Measurements from ENCODE around the gene ARHGEF28. TPM values are rescaled to one million over a fixed set of nuclear protein-coding genes. Genes with fewer than 3 reads are reported as not detected.

Gene ARHGEF28
- total RNA-seq, 1 donor from 2014 or later = 8.5 TPM

DNA sequence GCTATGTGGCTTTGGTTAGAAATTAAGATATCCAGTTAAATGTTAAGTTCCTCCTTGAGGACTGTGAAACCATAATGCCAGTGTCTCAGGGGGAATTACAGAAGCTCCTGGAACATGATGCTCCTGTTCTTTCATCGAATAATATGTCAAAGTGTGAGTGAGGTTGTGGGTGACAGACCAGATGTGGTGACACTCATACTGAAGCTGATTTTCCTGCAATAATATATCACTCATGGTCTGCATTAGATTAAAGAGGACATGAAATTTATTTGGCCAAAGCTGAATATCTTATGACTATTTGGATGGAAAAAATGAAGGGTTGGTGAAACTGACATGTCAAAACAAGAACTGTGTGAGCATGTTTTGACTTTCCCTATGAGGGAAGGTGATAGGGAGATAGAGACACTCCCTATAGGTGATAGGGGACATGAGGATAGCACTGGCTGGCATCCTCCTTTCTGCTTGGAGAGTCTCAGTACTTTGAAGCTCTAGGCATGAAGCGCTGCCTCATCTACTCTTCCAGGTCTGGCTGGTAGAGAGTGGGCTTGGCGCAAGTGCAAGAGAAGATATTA, 173.5 kb downstream of the ARHGEF28 start:
- Histone ChIP-seq H3K36me3 (ENCODE audit: insufficient read depth, low read length) (no peaks in the 10 kb centered on the region), H3K9me3 (ENCODE audit: insufficient read depth, low read depth, low read length) (no peaks in the 10 kb centered on the region), H3K4me2 (ENCODE audit: low read length) (no peak overlapping the region), H4K20me1 (ENCODE audit: insufficient read depth, low read length) (no peaks in the 10 kb centered on the region), H3K27me3 (ENCODE audit: insufficient read depth, low read length) (no peaks in the 10 kb centered on the region), H3K4me1 (ENCODE audit: insufficient read depth, low read length) (peaks cover 22% of the 10 kb centered on the region), H3K4me3 (ENCODE audit: insufficient read depth, low read depth, low read length) (no peak overlapping the region), H3K9ac (ENCODE audit: low read length) (no peak overlapping the region), H2AFZ (ENCODE audit: low read depth, low read length) (no peak overlapping the region), H3K27ac (ENCODE audit: low read depth, low read length) (no peak overlapping the region), H3K79me2 (ENCODE audit: insufficient read depth, low read length) (no peaks in the 10 kb centered on the region)
- TF ChIP-seq, protein P1, sequence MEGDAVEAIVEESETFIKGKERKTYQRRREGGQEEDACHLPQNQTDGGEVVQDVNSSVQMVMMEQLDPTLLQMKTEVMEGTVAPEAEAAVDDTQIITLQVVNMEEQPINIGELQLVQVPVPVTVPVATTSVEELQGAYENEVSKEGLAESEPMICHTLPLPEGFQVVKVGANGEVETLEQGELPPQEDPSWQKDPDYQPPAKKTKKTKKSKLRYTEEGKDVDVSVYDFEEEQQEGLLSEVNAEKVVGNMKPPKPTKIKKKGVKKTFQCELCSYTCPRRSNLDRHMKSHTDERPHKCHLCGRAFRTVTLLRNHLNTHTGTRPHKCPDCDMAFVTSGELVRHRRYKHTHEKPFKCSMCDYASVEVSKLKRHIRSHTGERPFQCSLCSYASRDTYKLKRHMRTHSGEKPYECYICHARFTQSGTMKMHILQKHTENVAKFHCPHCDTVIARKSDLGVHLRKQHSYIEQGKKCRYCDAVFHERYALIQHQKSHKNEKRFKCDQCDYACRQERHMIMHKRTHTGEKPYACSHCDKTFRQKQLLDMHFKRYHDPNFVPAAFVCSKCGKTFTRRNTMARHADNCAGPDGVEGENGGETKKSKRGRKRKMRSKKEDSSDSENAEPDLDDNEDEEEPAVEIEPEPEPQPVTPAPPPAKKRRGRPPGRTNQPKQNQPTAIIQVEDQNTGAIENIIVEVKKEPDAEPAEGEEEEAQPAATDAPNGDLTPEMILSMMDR (IDR thresholded peaks at IDR 0.05; ENCODE audit: insufficient read depth, low read depth, low read length) = no peak
- TF ChIP-seq EZH2 (IDR thresholded peaks at IDR 0.05; ENCODE audit: insufficient read depth, low read length) = no peak
- no peaks in the 10 kb centered on the region for H3K9me3 Mint-ChIP-seq (ENCODE audit: unreplicated experiment)
- DNase-seq (ENCODE audit: low read depth) (no peak), FAIRE-seq (no peak)
- H3K4me1 Mint-ChIP-seq (ENCODE audit: low read depth, unreplicated experiment) = peaks cover 20% of the 10 kb centered on the region
- H3K27ac Mint-ChIP-seq (ENCODE audit: unreplicated experiment) = no peak overlapping the region
- peaks cover 2% of the 10 kb centered on the region for H3K36me3 Mint-ChIP-seq (ENCODE audit: low read depth, unreplicated experiment)
- no peak overlapping the region for H3K4me3 Mint-ChIP-seq (ENCODE audit: unreplicated experiment)
- no peaks in the 10 kb centered on the region for H3K27me3 Mint-ChIP-seq (ENCODE audit: low read depth, unreplicated experiment)

DNA sequence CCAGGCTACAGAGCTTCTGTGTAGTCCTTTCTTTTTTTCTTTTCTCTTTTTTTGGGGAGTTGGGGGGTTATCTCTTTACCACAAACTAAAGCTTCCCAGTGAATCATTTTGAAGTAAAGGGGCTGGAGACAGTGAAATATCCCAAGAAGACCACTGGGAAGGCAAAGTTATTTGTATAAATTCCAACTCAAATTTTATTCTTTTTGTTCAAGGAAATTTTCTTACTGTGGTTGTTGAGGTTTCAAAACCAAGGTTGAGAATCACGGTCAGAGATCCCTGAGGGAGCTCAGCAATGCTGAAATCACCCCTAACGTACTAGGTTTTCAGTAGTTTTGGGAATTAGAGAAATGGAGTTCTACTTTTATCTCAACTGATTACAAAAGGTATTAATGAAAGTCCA, 175.7 kb downstream of the ARHGEF28 start:
- DNase-seq (ENCODE audit: low read depth) = peak; percentile 28
- peaks cover 12% of the 10 kb centered on the region for H3K4me1 Mint-ChIP-seq (ENCODE audit: low read depth, unreplicated experiment)
- no peak for FAIRE-seq

DNA sequence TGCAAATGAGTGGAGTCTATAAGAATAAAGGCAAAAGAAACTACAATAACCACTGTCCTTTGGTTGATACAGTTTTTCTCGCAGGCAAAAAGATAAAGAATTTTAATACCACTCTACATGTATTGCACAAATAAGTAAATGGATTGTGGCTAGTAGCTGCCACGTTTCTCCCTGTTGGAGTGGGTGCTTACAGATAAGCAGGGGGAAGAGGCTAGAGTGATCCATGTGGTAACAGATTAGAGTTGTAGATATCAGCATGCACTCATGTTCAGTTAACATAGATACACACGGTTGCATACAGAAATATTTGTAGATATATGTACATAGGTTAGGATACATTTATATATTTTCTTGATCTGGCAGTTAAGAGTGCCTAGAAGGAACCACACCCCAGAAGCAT, 179.5 kb downstream of the ARHGEF28 start:
- Mint-ChIP-seq H3K36me3 (ENCODE audit: low read depth, unreplicated experiment) (peaks cover 2% of the 10 kb centered on the region), H3K27me3 (ENCODE audit: low read depth, unreplicated experiment) (no peaks in the 10 kb centered on the region), H3K27ac (ENCODE audit: unreplicated experiment) (no peak overlapping the region), H3K9me3 (ENCODE audit: unreplicated experiment) (no peaks in the 10 kb centered on the region), H3K4me3 (ENCODE audit: unreplicated experiment) (no peak overlapping the region), H3K4me1 (ENCODE audit: low read depth, unreplicated experiment) (peaks cover 1% of the 10 kb centered on the region)
- TF ChIP-seq, protein P1 (IDR thresholded peaks at IDR 0.05; ENCODE audit: insufficient read depth, low read depth, low read length) = no peak
- no peak for TF ChIP-seq EZH2 (IDR thresholded peaks at IDR 0.05; ENCODE audit: insufficient read depth, low read length)
- Histone ChIP-seq H3K36me3 (ENCODE audit: insufficient read depth, low read length) (no peaks in the 10 kb centered on the region), H4K20me1 (ENCODE audit: insufficient read depth, low read length) (no peaks in the 10 kb centered on the region), H3K4me2 (ENCODE audit: low read length) (no peak overlapping the region), H3K4me3 (ENCODE audit: insufficient read depth, low read depth, low read length) (no peak overlapping the region), H3K79me2 (ENCODE audit: insufficient read depth, low read length) (no peaks in the 10 kb centered on the region), H3K27me3 (ENCODE audit: insufficient read depth, low read length) (no peaks in the 10 kb centered on the region), H3K4me1 (ENCODE audit: insufficient read depth, low read length) (no peaks in the 10 kb centered on the region), H2AFZ (ENCODE audit: low read depth, low read length) (no peak overlapping the region), H3K9ac (ENCODE audit: low read length) (no peak overlapping the region), H3K27ac (ENCODE audit: low read depth, low read length) (no peak overlapping the region), H3K9me3 (ENCODE audit: insufficient read depth, low read depth, low read length) (no peaks in the 10 kb centered on the region)
- FAIRE-seq (no peak), DNase-seq (ENCODE audit: low read depth) (no peak)

More for the DNA sequence above, 175.7 kb downstream of the ARHGEF28 start:
- no peaks in the 10 kb centered on the region for H3K27me3 Mint-ChIP-seq (ENCODE audit: low read depth, unreplicated experiment)
- TF ChIP-seq, protein P1 (IDR thresholded peaks at IDR 0.05; ENCODE audit: insufficient read depth, low read depth, low read length) = no peak
- TF ChIP-seq EZH2 (IDR thresholded peaks at IDR 0.05; ENCODE audit: insufficient read depth, low read length) = no peak
- Histone ChIP-seq H2AFZ (ENCODE audit: low read depth, low read length) (no peak overlapping the region), H3K4me2 (ENCODE audit: low read length) (no peak overlapping the region), H3K9me3 (ENCODE audit: insufficient read depth, low read depth, low read length) (no peaks in the 10 kb centered on the region), H3K9ac (ENCODE audit: low read length) (no peak overlapping the region), H3K79me2 (ENCODE audit: insufficient read depth, low read length) (no peaks in the 10 kb centered on the region), H4K20me1 (ENCODE audit: insufficient read depth, low read length) (no peaks in the 10 kb centered on the region), H3K4me3 (ENCODE audit: insufficient read depth, low read depth, low read length) (no peak overlapping the region), H3K36me3 (ENCODE audit: insufficient read depth, low read length) (no peaks in the 10 kb centered on the region), H3K27ac (ENCODE audit: low read depth, low read length) (no peak overlapping the region), H3K27me3 (ENCODE audit: insufficient read depth, low read length) (no peaks in the 10 kb centered on the region), H3K4me1 (ENCODE audit: insufficient read depth, low read length) (peaks cover 11% of the 10 kb centered on the region)
- peaks cover 2% of the 10 kb centered on the region for H3K36me3 Mint-ChIP-seq (ENCODE audit: low read depth, unreplicated experiment)
- H3K4me3 Mint-ChIP-seq (ENCODE audit: unreplicated experiment) = no peak overlapping the region
- no peaks in the 10 kb centered on the region for H3K9me3 Mint-ChIP-seq (ENCODE audit: unreplicated experiment)
- H3K27ac Mint-ChIP-seq (ENCODE audit: unreplicated experiment) = no peak overlapping the region
